ENCODE results near the gene ACSM4. TPM values are rescaled to one million over a fixed set of nuclear protein-coding genes. Genes with fewer than 3 reads are reported as not detected.

ACSM4 gene
- total and polyA plus RNA-seq, 9 of the 15 experiments (the other 6 are each of a cell fraction or from before 2014, with no cell fraction given), result not detected

DNA sequence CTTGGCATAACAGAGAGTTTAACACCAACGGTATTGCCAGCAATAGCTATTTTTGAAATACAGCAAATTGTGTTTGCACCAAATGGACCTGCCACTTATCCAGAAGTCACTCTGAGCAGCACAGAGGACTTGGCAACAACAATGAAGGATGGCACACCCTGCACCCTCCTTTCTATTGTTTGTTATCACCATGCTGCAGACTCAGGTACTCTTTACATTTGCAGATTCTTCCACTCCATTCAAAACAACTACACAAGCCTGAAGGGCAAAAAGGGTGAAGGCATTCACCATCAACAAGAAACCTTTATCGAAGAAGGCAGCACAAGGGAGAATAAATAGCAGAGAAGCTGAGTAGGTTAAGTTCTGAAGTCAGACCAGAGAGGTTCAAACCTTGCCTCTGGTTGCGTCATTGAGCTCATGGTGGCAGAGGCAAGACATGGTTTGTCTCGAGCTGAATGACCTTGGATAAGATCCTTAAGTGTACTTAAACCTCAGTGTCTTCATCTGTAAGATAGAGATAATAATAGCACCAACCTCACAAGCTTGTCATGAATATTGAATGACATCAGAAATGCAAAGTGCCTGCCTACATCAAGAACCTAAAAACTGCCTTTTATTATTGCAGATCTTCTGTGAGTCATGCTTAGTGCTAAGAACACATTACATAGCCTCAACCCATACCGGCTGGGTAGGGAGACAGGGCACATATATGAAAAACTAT, 1.4 kb upstream of the ACSM4 start (continued):
- TF ChIP-seq, protein P1, sequence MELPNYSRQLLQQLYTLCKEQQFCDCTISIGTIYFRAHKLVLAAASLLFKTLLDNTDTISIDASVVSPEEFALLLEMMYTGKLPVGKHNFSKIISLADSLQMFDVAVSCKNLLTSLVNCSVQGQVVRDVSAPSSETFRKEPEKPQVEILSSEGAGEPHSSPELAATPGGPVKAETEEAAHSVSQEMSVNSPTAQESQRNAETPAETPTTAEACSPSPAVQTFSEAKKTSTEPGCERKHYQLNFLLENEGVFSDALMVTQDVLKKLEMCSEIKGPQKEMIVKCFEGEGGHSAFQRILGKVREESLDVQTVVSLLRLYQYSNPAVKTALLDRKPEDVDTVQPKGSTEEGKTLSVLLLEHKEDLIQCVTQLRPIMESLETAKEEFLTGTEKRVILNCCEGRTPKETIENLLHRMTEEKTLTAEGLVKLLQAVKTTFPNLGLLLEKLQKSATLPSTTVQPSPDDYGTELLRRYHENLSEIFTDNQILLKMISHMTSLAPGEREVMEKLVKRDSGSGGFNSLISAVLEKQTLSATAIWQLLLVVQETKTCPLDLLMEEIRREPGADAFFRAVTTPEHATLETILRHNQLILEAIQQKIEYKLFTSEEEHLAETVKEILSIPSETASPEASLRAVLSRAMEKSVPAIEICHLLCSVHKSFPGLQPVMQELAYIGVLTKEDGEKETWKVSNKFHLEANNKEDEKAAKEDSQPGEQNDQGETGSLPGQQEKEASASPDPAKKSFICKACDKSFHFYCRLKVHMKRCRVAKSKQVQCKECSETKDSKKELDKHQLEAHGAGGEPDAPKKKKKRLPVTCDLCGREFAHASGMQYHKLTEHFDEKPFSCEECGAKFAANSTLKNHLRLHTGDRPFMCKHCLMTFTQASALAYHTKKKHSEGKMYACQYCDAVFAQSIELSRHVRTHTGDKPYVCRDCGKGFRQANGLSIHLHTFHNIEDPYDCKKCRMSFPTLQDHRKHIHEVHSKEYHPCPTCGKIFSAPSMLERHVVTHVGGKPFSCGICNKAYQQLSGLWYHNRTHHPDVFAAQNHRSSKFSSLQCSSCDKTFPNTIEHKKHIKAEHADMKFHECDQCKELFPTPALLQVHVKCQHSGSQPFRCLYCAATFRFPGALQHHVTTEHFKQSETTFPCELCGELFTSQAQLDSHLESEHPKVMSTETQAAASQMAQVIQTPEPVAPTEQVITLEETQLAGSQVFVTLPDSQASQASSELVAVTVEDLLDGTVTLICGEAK (IDR thresholded peaks at IDR 0.05), result no peak
- TF ChIP-seq, protein P1 (CRISPR knock-in tag; IDR thresholded peaks at IDR 0.05), result no peak
- TF ChIP-seq ZNF445 (CRISPR knock-in tag; IDR thresholded peaks at IDR 0.05; ENCODE audit: low read depth) (no peak), EWSR1 (IDR thresholded peaks at IDR 0.05; ENCODE audit: borderline replicate concordance, low read depth, partially characterized antibody) (no peak), MCM3 (IDR thresholded peaks at IDR 0.05) (no peak), C11orf30 (IDR thresholded peaks at IDR 0.05; ENCODE audit: low read depth) (no peak), ZNF41 (CRISPR knock-in tag; conservative IDR thresholded peaks at IDR 0.05) (no peak), SPI1 (IDR thresholded peaks at IDR 0.05; ENCODE audit: borderline replicate concordance, low read depth, low read length) (no peak), U2AF1 (optimal IDR thresholded peaks at IDR 0.05; ENCODE audit: low read depth, low read length) (no peak), CCAR2 (IDR thresholded peaks at IDR 0.05; ENCODE audit: low read depth, low read length) (no peak), ARID1B (IDR thresholded peaks at IDR 0.05) (peak; percentile 85)
- TF ChIP-seq, protein P2, sequence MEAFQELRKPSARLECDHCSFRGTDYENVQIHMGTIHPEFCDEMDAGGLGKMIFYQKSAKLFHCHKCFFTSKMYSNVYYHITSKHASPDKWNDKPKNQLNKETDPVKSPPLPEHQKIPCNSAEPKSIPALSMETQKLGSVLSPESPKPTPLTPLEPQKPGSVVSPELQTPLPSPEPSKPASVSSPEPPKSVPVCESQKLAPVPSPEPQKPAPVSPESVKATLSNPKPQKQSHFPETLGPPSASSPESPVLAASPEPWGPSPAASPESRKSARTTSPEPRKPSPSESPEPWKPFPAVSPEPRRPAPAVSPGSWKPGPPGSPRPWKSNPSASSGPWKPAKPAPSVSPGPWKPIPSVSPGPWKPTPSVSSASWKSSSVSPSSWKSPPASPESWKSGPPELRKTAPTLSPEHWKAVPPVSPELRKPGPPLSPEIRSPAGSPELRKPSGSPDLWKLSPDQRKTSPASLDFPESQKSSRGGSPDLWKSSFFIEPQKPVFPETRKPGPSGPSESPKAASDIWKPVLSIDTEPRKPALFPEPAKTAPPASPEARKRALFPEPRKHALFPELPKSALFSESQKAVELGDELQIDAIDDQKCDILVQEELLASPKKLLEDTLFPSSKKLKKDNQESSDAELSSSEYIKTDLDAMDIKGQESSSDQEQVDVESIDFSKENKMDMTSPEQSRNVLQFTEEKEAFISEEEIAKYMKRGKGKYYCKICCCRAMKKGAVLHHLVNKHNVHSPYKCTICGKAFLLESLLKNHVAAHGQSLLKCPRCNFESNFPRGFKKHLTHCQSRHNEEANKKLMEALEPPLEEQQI (IDR thresholded peaks at IDR 0.05), result no peak
- TF ChIP-seq, protein P3, sequence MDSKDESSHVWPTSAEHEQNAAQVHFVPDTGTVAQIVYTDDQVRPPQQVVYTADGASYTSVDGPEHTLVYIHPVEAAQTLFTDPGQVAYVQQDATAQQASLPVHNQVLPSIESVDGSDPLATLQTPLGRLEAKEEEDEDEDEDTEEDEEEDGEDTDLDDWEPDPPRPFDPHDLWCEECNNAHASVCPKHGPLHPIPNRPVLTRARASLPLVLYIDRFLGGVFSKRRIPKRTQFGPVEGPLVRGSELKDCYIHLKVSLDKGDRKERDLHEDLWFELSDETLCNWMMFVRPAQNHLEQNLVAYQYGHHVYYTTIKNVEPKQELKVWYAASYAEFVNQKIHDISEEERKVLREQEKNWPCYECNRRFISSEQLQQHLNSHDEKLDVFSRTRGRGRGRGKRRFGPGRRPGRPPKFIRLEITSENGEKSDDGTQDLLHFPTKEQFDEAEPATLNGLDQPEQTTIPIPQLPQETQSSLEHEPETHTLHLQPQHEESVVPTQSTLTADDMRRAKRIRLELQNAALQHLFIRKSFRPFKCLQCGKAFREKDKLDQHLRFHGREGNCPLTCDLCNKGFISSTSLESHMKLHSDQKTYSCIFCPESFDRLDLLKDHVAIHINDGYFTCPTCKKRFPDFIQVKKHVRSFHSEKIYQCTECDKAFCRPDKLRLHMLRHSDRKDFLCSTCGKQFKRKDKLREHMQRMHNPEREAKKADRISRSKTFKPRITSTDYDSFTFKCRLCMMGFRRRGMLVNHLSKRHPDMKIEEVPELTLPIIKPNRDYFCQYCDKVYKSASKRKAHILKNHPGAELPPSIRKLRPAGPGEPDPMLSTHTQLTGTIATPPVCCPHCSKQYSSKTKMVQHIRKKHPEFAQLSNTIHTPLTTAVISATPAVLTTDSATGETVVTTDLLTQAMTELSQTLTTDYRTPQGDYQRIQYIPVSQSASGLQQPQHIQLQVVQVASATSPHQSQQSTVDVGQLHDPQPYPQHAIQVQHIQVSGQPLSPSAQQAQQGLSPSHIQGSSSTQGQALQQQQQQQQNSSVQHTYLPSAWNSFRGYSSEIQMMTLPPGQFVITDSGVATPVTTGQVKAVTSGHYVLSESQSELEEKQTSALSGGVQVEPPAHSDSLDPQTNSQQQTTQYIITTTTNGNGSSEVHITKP (IDR thresholded peaks at IDR 0.05; ENCODE audit: partially characterized antibody), result no peak
